Neural cell (in vitro differentiated cells): ENCODE results near the gene NFYC. TPM values are rescaled to one million over a fixed set of nuclear protein-coding genes. Genes with fewer than 3 reads are reported as not detected.

ENCODE experiments used
- H2AFZ ChIP-seq: fragments of 200-600, 300-800 bp; sonication (generic), shearing (Covaris generic); 2 replicates; pipeline ENCODE4 v1.6.0; 2014; ENCODE audit warnings: low read depth, mild to moderate bottlenecking, antibody characterized with exemption, low read length, moderate library complexity
- H3F3A ChIP-seq: fragments of 200-600 bp; shearing (Covaris generic); 2 replicates; pipeline ENCODE4 v1.6.1; 2016; ENCODE audit warnings: mild to moderate bottlenecking, moderate library complexity, mixed read lengths, antibody characterized with exemption, low read length; ENCODE audit not compliant: insufficient read depth, poor library complexity, severe bottlenecking
- H3K27ac ChIP-seq: fragments of 200-600, 300-800 bp; sonication (generic), shearing (Covaris generic); 2 replicates; pipeline ENCODE4 v1.5.1; 2014; ENCODE audit warnings: mild to moderate bottlenecking, low read length, moderate library complexity
- H3K27me3 ChIP-seq: fragments of 300-800, 200-600 bp; sonication (generic), shearing (Covaris generic); 2 replicates; pipeline ENCODE4 v1.6.0; 2014; ENCODE audit warnings: mild to moderate bottlenecking, low read depth, low read length, moderate library complexity; ENCODE audit not compliant: insufficient read depth
- H3K36me3 ChIP-seq: fragments of 300-800, 200-600 bp; sonication (generic), shearing (Covaris generic); 2 replicates; pipeline ENCODE4 v1.5.1; 2014; ENCODE audit warnings: mild to moderate bottlenecking, antibody characterized with exemption, low read length, moderate library complexity; ENCODE audit not compliant: insufficient read depth
- H3K4me2 ChIP-seq: fragments of 300-800, 200-600 bp; sonication (generic), shearing (Covaris generic); 2 replicates; pipeline ENCODE4 v1.6.0; 2014; ENCODE audit warnings: mild to moderate bottlenecking, low read length
- H3K4me3 ChIP-seq: fragments of 300-800, 200-600 bp; sonication (generic), shearing (Covaris generic); 2 replicates; pipeline ENCODE4 v1.5.1; 2014; ENCODE audit warnings: mild to moderate bottlenecking, low read length, moderate library complexity
- H3K79me2 ChIP-seq: fragments of 200-600 bp; shearing (Covaris generic); replicated peaks from 2 replicates; pipeline ENCODE4 v1.6.0; 2014; ENCODE audit warnings: mild to moderate bottlenecking, low read length, moderate library complexity; ENCODE audit not compliant: insufficient read depth
- H3K9ac ChIP-seq: fragments of 300-800, 200-600 bp; sonication (generic), shearing (Covaris generic); 2 replicates; pipeline ENCODE4 v1.6.1; 2016; ENCODE audit warnings: mild to moderate bottlenecking, low read length, mixed read lengths
- H3K9me2 ChIP-seq: fragments of 200-600 bp; shearing (Covaris generic); 2 replicates; pipeline ENCODE4 v1.6.1; 2016; ENCODE audit warnings: mild to moderate bottlenecking, low read length, mixed read lengths; ENCODE audit not compliant: insufficient read depth
- H3K9me3 ChIP-seq: fragments of 200-600, 300-800 bp; sonication (generic), shearing (Covaris generic); 2 replicates; pipeline ENCODE4 v1.6.1; 2016; ENCODE audit warnings: mild to moderate bottlenecking, mixed run types, low read length, moderate library complexity, mixed read lengths
- H4K20me1 ChIP-seq: fragments of 200-600 bp; shearing (Covaris generic); 2 replicates; pipeline ENCODE4 v1.6.1; 2016; ENCODE audit warnings: mild to moderate bottlenecking, mixed run types; ENCODE audit not compliant: insufficient read depth
- CTCF ChIP-seq: fragments of 450-650 bp; IDR thresholded peaks from 2 replicates; pipeline ENCODE4 v1.5.1; 2014; ENCODE audit warnings: antibody characterized with exemption, mild to moderate bottlenecking, moderate library complexity; ENCODE audit not compliant: poor library complexity, severe bottlenecking
- EP300 ChIP-seq: fragments of 450-650 bp; conservative IDR thresholded peaks from 2 replicates; pipeline ENCODE4 v1.6.1; 2014; ENCODE audit warnings: antibody characterized with exemption, mild to moderate bottlenecking, moderate library complexity; ENCODE audit not compliant: poor library complexity, severe bottlenecking
- EZH2 ChIP-seq: fragments of 200-600, 300-800 bp; shearing (Covaris generic), sonication (generic); IDR thresholded peaks from 2 replicates; pipeline ENCODE4 v1.6.1; 2014; ENCODE audit warnings: antibody characterized with exemption, low read length, borderline replicate concordance, mild to moderate bottlenecking; ENCODE audit not compliant: insufficient read depth, poor library complexity, severe bottlenecking
- MXI1 ChIP-seq: fragments of 450-650 bp; conservative IDR thresholded peaks from 2 replicates; pipeline ENCODE4 v1.6.1; 2014; ENCODE audit warnings: antibody characterized with exemption, mild to moderate bottlenecking; ENCODE audit not compliant: poor library complexity, severe bottlenecking
- POLR2AphosphoS5 ChIP-seq: IDR thresholded peaks from 2 replicates; pipeline ENCODE4 v1.6.1; 2012
- RAD21 ChIP-seq: fragments of 450-650 bp; conservative IDR thresholded peaks from 2 replicates; pipeline ENCODE4 v1.6.1; 2014; ENCODE audit warnings: antibody characterized with exemption, mild to moderate bottlenecking, moderate library complexity
- REST ChIP-seq: IDR thresholded peaks from 2 replicates; pipeline ENCODE4 v1.6.1; 2012; ENCODE audit warnings: borderline replicate concordance
- SMC3 ChIP-seq: fragments of 450-650 bp; conservative IDR thresholded peaks from 2 replicates; pipeline ENCODE4 v1.6.1; 2014; ENCODE audit warnings: antibody characterized with exemption, mild to moderate bottlenecking, moderate library complexity; ENCODE audit not compliant: poor library complexity
- TAF1 ChIP-seq: IDR thresholded peaks from 2 replicates; pipeline ENCODE4 v1.6.1; 2012; ENCODE audit warnings: low read depth
- polyA plus RNA-seq: library from polyadenylated mRNA; depleted of rRNA; stranded (reverse); fragments of >200 nt; gene quantifications from 2 replicates; pipeline ENCODE4 v1.2.3, GENCODE V29; 2014

Gene NFYC
- polyA plus RNA-seq, 1 donor from 2014 or later, result 66.0 TPM

- Histone ChIP-seq H3K4me2 (no peak overlapping the region), H3F3A (no peaks in the 10 kb centered on the region), H3K79me2 (no peaks in the 10 kb centered on the region), H3K27ac (no peak overlapping the region), H2AFZ (no peak overlapping the region), H3K36me3 (no peaks in the 10 kb centered on the region), H3K9me3 (no peaks in the 10 kb centered on the region), H3K27me3 (peaks cover 12% of the 10 kb centered on the region), H3K9ac (no peak overlapping the region), H3K4me3 (no peak overlapping the region), H4K20me1 (no peaks in the 10 kb centered on the region), H3K9me2 (no peaks in the 10 kb centered on the region)
- TF ChIP-seq REST (no peak), SMC3 (no peak), POLR2AphosphoS5 (no peak), MXI1 (no peak), CTCF (no peak), EP300 (no peak), EZH2 (no peak), TAF1 (no peak), RAD21 (no peak)
These were observed 126.3 kb downstream of the NFYC start for GRCh38 chr1:40817791-40818263.

GRCh38 chr1:40818264-40818961, 126.9 kb downstream of the NFYC start:
- H3K27ac ChIP-seq, result no peak overlapping the region
- H2AFZ ChIP-seq, result no peak overlapping the region
- no peaks in the 10 kb centered on the region for H3K9me3 ChIP-seq
- H3K9me2 ChIP-seq, result no peaks in the 10 kb centered on the region
- H3K9ac ChIP-seq, result no peak overlapping the region
- H3F3A ChIP-seq, result no peaks in the 10 kb centered on the region
- H3K4me3 ChIP-seq, result peak overlapping the region; percentile 50
- TF ChIP-seq EP300 (no peak), POLR2AphosphoS5 (no peak), EZH2 (no peak), TAF1 (no peak), REST (no peak), RAD21 (no peak), MXI1 (no peak), CTCF (no peak), SMC3 (no peak)
- H3K36me3 ChIP-seq, result no peaks in the 10 kb centered on the region
- H3K4me2 ChIP-seq, result no peak overlapping the region
- H3K27me3 ChIP-seq, result peaks cover 12% of the 10 kb centered on the region
- no peaks in the 10 kb centered on the region for H4K20me1 ChIP-seq
- no peaks in the 10 kb centered on the region for H3K79me2 ChIP-seq
